ENCODE measurements around the gene NIPSNAP2.
"Not testable (repeated sequence)": the region's sequence is repeated elsewhere in the genome, so short reads cannot be mapped to it uniquely, and the experiment has no call there.

The NIPSNAP2 gene

DNA sequence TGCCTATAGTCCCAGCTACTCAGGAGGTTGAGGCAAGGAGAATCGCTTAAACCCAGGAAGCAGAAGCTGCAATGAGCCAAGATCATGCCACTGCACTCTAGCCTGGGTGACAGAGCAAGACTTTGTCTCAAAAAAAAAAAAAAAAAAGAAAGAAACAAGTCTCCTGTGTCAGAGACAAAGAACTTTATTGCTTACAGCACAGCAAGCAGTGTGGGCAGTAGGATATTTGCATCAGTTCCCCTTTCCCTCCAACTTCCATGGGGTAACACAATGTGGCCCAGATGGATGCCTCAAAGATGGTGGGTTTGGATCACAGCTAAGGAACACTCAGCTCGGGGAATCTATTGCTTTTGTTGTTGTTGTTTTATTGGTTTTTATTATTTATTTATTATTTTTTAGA lies 81.4 kb downstream of the NIPSNAP2 start:
- not testable (repeated sequence) for DNase-seq (ENCODE audit: insufficient read length, low spot score); FAIRE-seq

DNA sequence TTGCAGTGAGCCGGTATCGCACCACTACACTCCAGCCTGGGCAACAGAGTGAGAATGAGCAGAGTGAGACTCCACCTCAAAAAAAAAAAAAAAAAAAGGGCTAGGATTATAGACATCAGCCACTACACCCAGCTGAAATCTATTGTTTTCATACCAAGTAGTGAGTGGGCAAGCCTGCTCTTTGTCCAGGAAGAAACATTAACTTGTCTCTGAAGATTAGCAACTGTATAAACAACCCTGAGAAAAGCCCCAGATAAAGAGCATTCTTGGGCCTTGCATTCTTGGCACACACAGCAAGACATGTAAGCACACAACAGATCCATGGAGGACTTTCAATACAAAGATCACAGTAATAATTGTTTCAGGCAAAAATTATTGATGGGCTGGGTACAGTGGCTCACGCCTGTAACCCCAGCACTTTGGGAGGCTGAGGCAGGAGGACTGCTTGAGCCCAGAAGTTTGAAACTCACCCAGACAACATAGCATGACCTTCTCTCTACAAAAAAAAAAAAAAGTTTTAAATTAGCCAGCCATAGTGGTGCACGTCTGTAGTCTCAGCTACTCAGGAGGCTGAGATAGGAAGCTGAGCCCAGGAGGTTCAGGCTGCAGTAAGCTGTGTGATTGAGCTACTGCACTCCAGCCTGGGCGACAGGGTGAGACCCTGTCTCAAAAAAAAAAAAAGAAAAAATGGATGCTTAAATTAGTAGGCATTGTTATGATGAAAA lies 82.5 kb downstream of the NIPSNAP2 start:
- DNase-seq (ENCODE audit: insufficient read length, low spot score) (no peak), FAIRE-seq (no peak)

DNA sequence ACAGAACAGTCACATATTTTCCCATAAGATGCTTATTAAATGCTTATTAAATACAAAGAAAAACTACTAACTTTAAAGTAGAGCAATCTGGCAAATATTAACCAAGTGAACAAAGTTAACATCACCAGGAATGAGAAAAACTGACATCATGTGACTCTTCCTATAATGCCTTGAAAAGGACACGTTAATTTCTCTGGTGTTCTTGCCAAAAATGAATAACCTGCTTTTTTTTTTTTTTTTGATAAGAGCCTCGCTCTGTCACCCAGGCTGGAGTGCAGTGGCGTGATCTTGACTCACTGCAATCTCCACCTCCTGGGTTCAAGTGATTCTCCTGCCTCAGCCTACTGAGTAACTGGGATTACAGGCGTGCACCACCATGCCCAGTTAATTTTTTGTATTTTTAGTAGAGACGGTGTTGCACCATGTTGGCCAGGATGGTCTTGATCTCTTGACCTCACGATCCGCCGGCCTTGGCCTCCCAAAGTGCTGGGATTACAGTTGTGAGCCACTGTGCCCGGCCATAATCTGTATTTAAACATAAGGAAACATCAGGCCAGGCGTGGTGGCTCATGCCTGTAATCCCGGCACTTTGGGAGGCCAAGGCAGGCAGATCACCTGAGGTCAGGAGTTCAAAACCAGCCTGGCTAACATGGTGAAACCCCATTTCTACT lies 83.2 kb downstream of the NIPSNAP2 start:
- FAIRE-seq; DNase-seq (ENCODE audit: insufficient read length, low spot score): not testable (repeated sequence)

DNA sequence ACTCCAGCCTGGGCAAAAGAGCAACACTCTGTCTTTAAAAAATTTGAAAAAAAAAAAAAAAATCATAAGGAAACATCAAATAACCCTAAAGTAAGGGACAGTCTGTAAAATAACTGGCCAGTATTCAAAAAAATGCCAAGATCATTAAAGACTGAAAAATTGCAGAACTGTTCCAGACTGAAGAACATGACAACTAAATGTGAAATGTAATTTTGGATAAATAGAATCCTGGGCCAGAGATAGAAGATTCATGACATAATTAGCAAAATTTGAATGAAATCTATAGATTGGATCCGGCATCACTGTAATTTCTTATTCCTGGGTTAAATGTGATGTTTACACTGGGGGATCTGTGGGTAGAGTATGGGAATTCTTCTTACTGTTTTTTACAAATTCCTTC lies 83.9 kb downstream of the NIPSNAP2 start:
- DNase-seq (ENCODE audit: insufficient read length, low spot score) (no peak), FAIRE-seq (no peak)

DNA sequence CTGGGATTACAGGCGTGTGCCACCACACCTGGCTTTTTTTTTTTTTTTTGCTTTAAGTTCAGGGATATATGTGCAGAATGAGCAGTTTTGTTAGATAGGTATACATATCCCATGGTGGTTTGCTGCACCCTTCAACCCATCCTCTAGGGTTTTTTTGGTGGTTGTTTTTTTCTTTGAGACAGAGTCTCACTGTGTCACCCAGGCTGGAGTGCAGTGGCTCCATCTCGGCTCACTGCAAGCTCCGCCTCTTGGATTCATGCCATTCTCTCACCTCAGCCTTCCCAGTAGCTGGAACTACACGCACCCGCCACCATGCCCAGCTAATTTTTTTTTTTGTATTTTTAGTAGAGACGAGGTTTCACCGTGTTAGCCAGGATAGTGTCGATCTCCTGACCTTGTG lies 84.4 kb downstream of the NIPSNAP2 start:
- not testable (repeated sequence) for FAIRE-seq; DNase-seq (ENCODE audit: insufficient read length, low spot score)

All from GM19239 (cell line).